DMS153 treated with DMSO at 0.1 percent for 48 hours (cell line): ENCODE measurements around the gene SIPA1L3.

ENCODE experiments used
- DNase-seq: peaks from one replicate; lab custom pipeline; 2025; ENCODE audit not compliant: unreplicated experiment; lab: John Stamatoyannopoulos, UW

The SIPA1L3 gene

GRCh38 chr19:38141108-38141507, 234.1 kb downstream of the SIPA1L3 start:
- DNase-seq: no peak

- no peak for DNase-seq
These were observed 235.4 kb downstream of the SIPA1L3 start for GRCh38 chr19:38142176-38143035.

- DNase-seq: no peak
These were observed 236.8 kb downstream of the SIPA1L3 start for GRCh38 chr19:38143847-38144246.

- DNase-seq: no peak
These were observed 237.7 kb downstream of the SIPA1L3 start for GRCh38 chr19:38144667-38145066.

GRCh38 chr19:38145623-38146022, 238.6 kb downstream of the SIPA1L3 start:
- no peak for DNase-seq

- DNase-seq: no peak
These were observed 241.3 kb downstream of the SIPA1L3 start for GRCh38 chr19:38148337-38148736.

GRCh38 chr19:38149661-38150061, 242.7 kb downstream of the SIPA1L3 start:
- no peak for DNase-seq

- DNase-seq: no peak
These were observed 244.2 kb downstream of the SIPA1L3 start for GRCh38 chr19:38151242-38151641.

- DNase-seq: no peak
These were observed 245.7 kb downstream of the SIPA1L3 start for GRCh38 chr19:38152461-38153379.

- no peak for DNase-seq
These were observed 248.4 kb downstream of the SIPA1L3 start for GRCh38 chr19:38155453-38155852.

GRCh38 chr19:38158730-38159129, 251.7 kb downstream of the SIPA1L3 start:
- no peak for DNase-seq

- no peak for DNase-seq
These were observed 255.1 kb downstream of the SIPA1L3 start for GRCh38 chr19:38162094-38162493.

- no peak for DNase-seq
These were observed 255.6 kb downstream of the SIPA1L3 start for GRCh38 chr19:38162632-38163031.

GRCh38 chr19:38163419-38164290, 256.6 kb downstream of the SIPA1L3 start:
- no peak for DNase-seq

- DNase-seq: no peak
These were observed 257.5 kb downstream of the SIPA1L3 start for GRCh38 chr19:38164526-38164925.

- no peak for DNase-seq
These were observed 258.3 kb downstream of the SIPA1L3 start for GRCh38 chr19:38165335-38165734.

GRCh38 chr19:38168637-38169036, 261.6 kb downstream of the SIPA1L3 start:
- no peak for DNase-seq

GRCh38 chr19:38170334-38170733, 263.3 kb downstream of the SIPA1L3 start:
- DNase-seq: no peak

GRCh38 chr19:38172001-38172400, 265.0 kb downstream of the SIPA1L3 start:
- no peak for DNase-seq

GRCh38 chr19:38173291-38174041, 266.5 kb downstream of the SIPA1L3 start:
- peak; percentile 76 for DNase-seq
